ENCODE results near the gene RARA.
"Not testable (repeated sequence)": the region's sequence is repeated elsewhere in the genome, so short reads cannot be mapped to it uniquely, and the experiment has no call there.

Gene RARA

GRCh38 chr17:40298726-40299125 is 10.3 kb upstream of the RARA start:
- DNase-seq = no peak

GRCh38 chr17:40299159-40299757 is 9.7 kb upstream of the RARA start:
- DNase-seq = not testable (repeated sequence)

GRCh38 chr17:40301315-40301714 is 7.7 kb upstream of the RARA start:
- no peak for DNase-seq

GRCh38 chr17:40303009-40303657 is 5.8 kb upstream of the RARA start:
- DNase-seq = peak; percentile 54

- no peak for DNase-seq
These were observed 5.0 kb upstream of the RARA start for GRCh38 chr17:40303708-40304551.

- not testable (repeated sequence) for DNase-seq
These were observed 4.5 kb upstream of the RARA start for GRCh38 chr17:40304552-40304863.

GRCh38 chr17:40304866-40305265 is 4.1 kb upstream of the RARA start:
- not testable (repeated sequence) for DNase-seq

- DNase-seq = no peak
These were observed 2.6 kb upstream of the RARA start for GRCh38 chr17:40306395-40306794.

- no peak for DNase-seq
These were observed 1.8 kb upstream of the RARA start for GRCh38 chr17:40307001-40307730.

GRCh38 chr17:40307740-40308239 is 1.2 kb upstream of the RARA start:
- no peak for DNase-seq

- no peak for DNase-seq
These were observed 1.1 kb downstream of the RARA start for GRCh38 chr17:40309949-40310510.

GRCh38 chr17:40310882-40311391 is 2.0 kb downstream of the RARA start:
- no peak for DNase-seq

- DNase-seq = no peak
These were observed 2.6 kb downstream of the RARA start for GRCh38 chr17:40311575-40311974.

GRCh38 chr17:40312131-40312731 is 3.3 kb downstream of the RARA start:
- DNase-seq = no peak

- DNase-seq = no peak
These were observed 4.1 kb downstream of the RARA start for GRCh38 chr17:40312893-40313667.

- DNase-seq = no peak
These were observed 4.9 kb downstream of the RARA start for GRCh38 chr17:40313668-40314583.

GRCh38 chr17:40314584-40314956 is 5.6 kb downstream of the RARA start:
- peak; percentile 90 for DNase-seq

- DNase-seq = no peak
These were observed 6.2 kb downstream of the RARA start for GRCh38 chr17:40315206-40315605.

GRCh38 chr17:40315678-40316570 is 6.9 kb downstream of the RARA start:
- peak; percentile 32 for DNase-seq

Measured in activated CD4-positive, alpha-beta T cell treated with anti-CD3 and anti-CD28 coated beads, Interleukin-2, Interleukin-6, amounts not matched to agents 100 ng/mL and 50 ng/mL, durations not matched to agents 16 hours and 8 hours (primary cell).